Sigmoid colon (tissue), 7 donors: Measurements from ENCODE around the gene FBXL19. TPM values are rescaled to one million over a fixed set of nuclear protein-coding genes. Genes with fewer than 3 reads are reported as not detected.
A peak's percentile ranks its signal among the peaks of the same experiment; 100 is the strongest.

Source experiments
- DNase-seq: peaks from one replicate; pipeline ENCODE4 v3.0.0-alpha.2; 2019
- H3K27ac ChIP-seq, 4 donors: fragments of 200-600 bp; sonication (generic); one replicate each; pipeline ENCODE4 v1.5.1; 2016 to 2019; ENCODE audit warnings: mild to moderate bottlenecking in 1 of 4
- H3K27me3 ChIP-seq, 3 donors: fragments of 200-600 bp; sonication (generic); one replicate each; pipeline ENCODE4 v1.5.1; 2019; ENCODE audit warnings: mild to moderate bottlenecking in 1 of 3
- H3K36me3 ChIP-seq, 4 donors: fragments of 200-600 bp; sonication (generic); one replicate each; pipeline ENCODE4 v1.5.1; 2016 to 2019
- H3K4me1 ChIP-seq, 4 donors: fragments of 200-600 bp; sonication (generic); one replicate each; pipeline ENCODE4 v1.5.1; 2017 to 2019
- H3K4me3 ChIP-seq, 4 donors: fragments of 200-600 bp; sonication (generic); one replicate each; pipeline ENCODE4 v1.5.1; 2017 to 2019; ENCODE audit warnings: mild to moderate bottlenecking in 2 of 4, moderate library complexity in 1 of 4
- H3K9me3 ChIP-seq, 4 donors: fragments of 200-600 bp in 3 of 4; sonication (generic) in 3 of 4; one replicate each; pipeline versions ENCODE4 v1.5.1 to v1.6.1; 2013 to 2019
- CTCF ChIP-seq, 4 experiments: fragments of 450-650 bp in 3 of 4; fragments of 200-600 bp in 1 of 4; IDR thresholded peaks; one replicate each; pipeline ENCODE4 v1.5.1; 2016 to 2019; ENCODE audit warnings: antibody characterized with exemption in 4 of 4, mild to moderate bottlenecking in 3 of 4, moderate library complexity in 2 of 4
- EP300 ChIP-seq, 4 donors: sonication (generic); formaldehyde crosslinking; IDR thresholded peaks; one replicate each; pipeline ENCODE4 v1.6.1; 2017; ENCODE audit warnings: antibody characterized with exemption in 4 of 4
- POLR2A ChIP-seq, 2 donors: fragments of 450-650 bp; IDR thresholded peaks; one replicate each; pipeline ENCODE4 v1.6.1; 2016; ENCODE audit warnings: antibody characterized with exemption in 2 of 2, mild to moderate bottlenecking in 2 of 2, moderate library complexity in 2 of 2
- POLR2AphosphoS5 ChIP-seq, 4 donors: sonication (generic); formaldehyde crosslinking; IDR thresholded peaks; one replicate each; pipeline ENCODE4 v1.6.1; 2017; ENCODE audit warnings: antibody characterized with exemption in 4 of 4
- WGBS, 2 donors: extraction: QIAGEN DNeasy Blood & Tissue Kit; methylation state at CpG; one replicate each; pipeline ENCODE4 v1.1.7; 2013; 5-methylcytosine and 5-hydroxymethylcytosine counted together
- intact Hi-C: fragments of 100-400 bp; cut with DNase I; formaldehyde crosslinking; loops from one replicate; pipeline ENCODE4 v1.15.1; 2023
- polyA plus RNA-seq, 3 donors: library from polyadenylated mRNA; stranded (reverse); fragments of 200-250 nt; gene quantifications; one replicate each; pipeline ENCODE4 v1.2.3, GENCODE V29; 2013
- total RNA-seq, 4 donors: library from RNA; depleted of rRNA; stranded (reverse); fragments of >200 nt; gene quantifications; one replicate each; pipeline ENCODE4 v1.1.0, GENCODE V29; 2016
- donor health status: healthy with polysubstance abuse.
- donor health status: Bipolar disorder and iron deficiency.
- donor health status: healthy.

Gene FBXL19
- total and polyA plus RNA-seq, 7 donors = 3.0 to 32.7 (median 10.3) TPM

GRCh38 chr16:30980434-30980833 is 57.1 kb downstream of the FBXL19 start:
- intact Hi-C loops = no loop called here

GRCh38 chr16:30980959-30981358 is 57.6 kb downstream of the FBXL19 start:
- Histone ChIP-seq H3K9me3 (no peaks in the 10 kb centered on the region), H3K27me3 (no peaks in the 10 kb centered on the region), H3K4me1 (peaks cover 0 to 10% (median 9%) of the 10 kb centered on the region in 4 donors), H3K27ac (no peak overlapping the region), H3K36me3 (peaks cover 25 to 85% (median 49%) of the 10 kb centered on the region in 4 donors), H3K4me3 (no peak overlapping the region)
- TF ChIP-seq CTCF (IDR thresholded peaks at IDR 0.05) (no peak), POLR2AphosphoS5 (IDR thresholded peaks at IDR 0.05) (no peak), EP300 (IDR thresholded peaks at IDR 0.05) (no peak), POLR2A (IDR thresholded peaks at IDR 0.05) (no peak)
- 94 to 96% methylated on average over 14 of the region's 14 CpGs for WGBS, 2 donors
- no peak for DNase-seq
- intact Hi-C loops = no loop called here

More at GRCh38 chr16:30980434-30980833, 57.1 kb downstream of the FBXL19 start:
- Histone ChIP-seq H3K27ac (no peak overlapping the region), H3K9me3 (no peaks in the 10 kb centered on the region), H3K36me3 (peaks cover 25 to 90% (median 53%) of the 10 kb centered on the region in 4 donors), H3K27me3 (no peaks in the 10 kb centered on the region), H3K4me3 (no peak overlapping the region), H3K4me1 (peaks cover 0 to 5% (median 4%) of the 10 kb centered on the region in 4 donors)
- DNase-seq = no peak
- 79 to 93% methylated on average over 29 of the region's 29 CpGs for WGBS, 2 donors
- TF ChIP-seq POLR2A (IDR thresholded peaks at IDR 0.05) (no peak), POLR2AphosphoS5 (IDR thresholded peaks at IDR 0.05) (no peak), EP300 (IDR thresholded peaks at IDR 0.05) (no peak), CTCF (IDR thresholded peaks at IDR 0.05) (no peak)

GRCh38 chr16:30982548-30983288 is 59.3 kb downstream of the FBXL19 start:
- no peak for DNase-seq
- intact Hi-C loops = no loop called here
- WGBS, 2 donors = 87 to 89% methylated on average over 17 of the region's 17 CpGs
- H3K36me3 ChIP-seq = peaks cover 9 to 69% (median 38%) of the 10 kb centered on the region in 4 donors
- H3K4me1 ChIP-seq = peaks cover 0 to 14% (median 12%) of the 10 kb centered on the region in 4 donors
- H3K27me3 ChIP-seq = no peaks in the 10 kb centered on the region
- TF ChIP-seq POLR2AphosphoS5 (IDR thresholded peaks at IDR 0.05) (no peak), POLR2A (IDR thresholded peaks at IDR 0.05) (no peak)
- peak overlapping the region in 1 of 4 donors; percentile 38 for H3K27ac ChIP-seq
- no peak overlapping the region for H3K4me3 ChIP-seq
- H3K9me3 ChIP-seq = no peaks in the 10 kb centered on the region

GRCh38 chr16:30983289-30983889 is 60.0 kb downstream of the FBXL19 start:
- H3K27ac ChIP-seq = peak overlapping the region in 1 of 4 donors; percentile 38
- H3K9me3 ChIP-seq = no peaks in the 10 kb centered on the region
- H3K27me3 ChIP-seq = no peaks in the 10 kb centered on the region
- no peak overlapping the region for H3K4me3 ChIP-seq
- intact Hi-C loops = no loop called here
- 86 to 89% methylated on average over 25 of the region's 25 CpGs for WGBS, 2 donors
- peaks cover 0 to 14% (median 12%) of the 10 kb centered on the region in 4 donors for H3K4me1 ChIP-seq
- no peak for TF ChIP-seq POLR2AphosphoS5 (IDR thresholded peaks at IDR 0.05)
- no peak for TF ChIP-seq CTCF (IDR thresholded peaks at IDR 0.05)
- TF ChIP-seq EP300 (IDR thresholded peaks at IDR 0.05) = no peak
- no peak for TF ChIP-seq POLR2A (IDR thresholded peaks at IDR 0.05)
- no peak for DNase-seq
- peaks cover 8 to 67% (median 40%) of the 10 kb centered on the region in 4 donors for H3K36me3 ChIP-seq
